HepG2 (cell line): ENCODE measurements around the gene PLXNA4. TPM values are rescaled to one million over a fixed set of nuclear protein-coding genes. Genes with fewer than 3 reads are reported as not detected.

Experiments used
- ATAC-seq: fragments of 200-7000 bp; cut with Tn5 transposase; 3 replicates; pipeline ENCODE4 v1.9.1; 2020; ENCODE audit warnings: mild to moderate bottlenecking, moderate library complexity
- BruUV-seq: library from RNA; stranded (reverse); fragments of 400-500 nt; replicated peaks from 2 replicates; lab custom pipeline; 2021; lab: Mats Ljungman, UMichigan
- CTCF ChIA-PET: fragments of 300-600 bp; formaldehyde crosslinking; extraction: SDS; loops from one replicate; lab custom pipeline; 2021; ENCODE audit warnings: low total read pairs, inconsistent platforms, low intra/inter-chr PET ratio; lab: Yijun Ruan, JAX
- POLR2A ChIA-PET: fragments of 350-600 bp; sonication (Branson Sonifier 250); formaldehyde crosslinking; loops from one replicate; lab custom pipeline; 2020; ENCODE audit warnings: antibody characterized with exemption, inconsistent platforms; lab: Yijun Ruan, JAX
- DNase-seq: peaks from one replicate; pipeline ENCODE4 v3.0.0-alpha.2; 2015; ENCODE audit warnings: low spot score
- FAIRE-seq: peaks from 3 replicates; lab custom pipeline; 2011; peaks lifted over from hg19 to GRCh38; lab: Jason Lieb, UNC
- H2AFZ ChIP-seq: one replicate; pipeline ENCODE4 v1.6.1; 2011; ENCODE audit warnings: low read length, inconsistent platforms
- H3K27ac ChIP-seq: fragments of 300-600 bp; 3 replicates; pipeline ENCODE4 v1.8.0; 2011; ENCODE audit warnings: mixed run types, mild to moderate bottlenecking, mixed read lengths, low read length, inconsistent platforms; ENCODE audit not compliant: insufficient read depth; ENCODE audit errors: extremely low read length
- H3K27me3 ChIP-seq, 2 experiments: fragments of 200-600 bp in 1 of 2; 2 replicates in 1 of 2; 3 replicates in 1 of 2; pipeline versions ENCODE4 v1.6.0 to v1.8.0; 2011; ENCODE audit warnings: low read length in 2 of 2, mild to moderate bottlenecking in 2 of 2, moderate library complexity in 2 of 2, inconsistent platforms in 1 of 2; ENCODE audit not compliant: insufficient read depth in 2 of 2, control insufficient read depth in 1 of 2
- H3K36me3 ChIP-seq, 2 experiments: fragments of 200-600 bp in 1 of 2; replicated peaks in 1 of 2; 2 replicates in 1 of 2; 3 replicates in 1 of 2; pipeline versions ENCODE4 v1.5.1 to v1.8.0; 2011; ENCODE audit warnings: low read length in 2 of 2, inconsistent platforms in 1 of 2; ENCODE audit not compliant: insufficient read depth in 2 of 2, control insufficient read depth in 1 of 2
- H3K4me1 ChIP-seq: 2 replicates; pipeline ENCODE4 v1.5.1; 2012; ENCODE audit warnings: low read length, inconsistent platforms; ENCODE audit not compliant: insufficient read depth
- H3K4me2 ChIP-seq: 2 replicates; pipeline ENCODE4 v1.6.0; 2011; ENCODE audit warnings: low read depth, low read length, inconsistent platforms
- H3K4me3 ChIP-seq, 3 experiments: fragments of 200-600 bp in 1 of 3; sonication (generic), shearing (Covaris generic) in 1 of 3; replicated peaks in 1 of 3; 2 replicates each; pipeline ENCODE4 v1.5.1; 2011 to 2016; ENCODE audit warnings: low read length in 3 of 3, inconsistent platforms in 2 of 3, low read depth in 2 of 3, mild to moderate bottlenecking in 2 of 3, control low read depth in 1 of 3, mixed read lengths in 1 of 3; ENCODE audit not compliant: insufficient read depth in 1 of 3
- H3K79me2 ChIP-seq: one replicate; pipeline ENCODE4 v1.6.1; 2011; ENCODE audit warnings: low read length, inconsistent platforms; ENCODE audit not compliant: insufficient read depth
- H3K9ac ChIP-seq: 2 replicates; pipeline ENCODE4 v1.6.0; 2011; ENCODE audit warnings: mild to moderate bottlenecking, low read depth, low read length, inconsistent platforms; ENCODE audit not compliant: insufficient read depth
- H3K9me3 ChIP-seq: 2 replicates; pipeline ENCODE4 v1.5.1; 2012; ENCODE audit warnings: mild to moderate bottlenecking, low read length
- H4K20me1 ChIP-seq: 2 replicates; pipeline ENCODE4 v1.6.0; 2011; ENCODE audit warnings: inconsistent platforms, mild to moderate bottlenecking, low read length, moderate library complexity; ENCODE audit not compliant: insufficient read depth
- CREB1 ChIP-seq, 2 experiments: fragments of 450-650 bp in 1 of 2; IDR thresholded peaks; 2 replicates each; pipeline ENCODE4 v1.6.1; 2016 to 2017; ENCODE audit warnings: control low read depth in 1 of 2, mild to moderate bottlenecking in 1 of 2, missing compliant biosample characterization in 1 of 2, missing genetic modification characterization in 1 of 2
- NAIF1 ChIP-seq: sonication (generic); formaldehyde crosslinking; IDR thresholded peaks from 2 replicates; pipeline ENCODE4 v1.5.0; 2020; ENCODE audit warnings: mild to moderate bottlenecking, missing genetic modification reagents, borderline replicate concordance
- PCBP1 ChIP-seq: fragments of 200-400 bp; formaldehyde crosslinking; IDR thresholded peaks from 2 replicates; pipeline ENCODE4 v1.6.1; 2017; ENCODE audit warnings: mild to moderate bottlenecking, low read depth, low read length, borderline replicate concordance
- RXRA ChIP-seq: sonication (generic); formaldehyde crosslinking; IDR thresholded peaks from 2 replicates; pipeline ENCODE4 v1.5.1; 2020; ENCODE audit warnings: missing genetic modification reagents
- ZNF224 ChIP-seq: sonication (generic); formaldehyde crosslinking; IDR thresholded peaks from 2 replicates; pipeline ENCODE4 v1.5.0; 2020; ENCODE audit warnings: mild to moderate bottlenecking, missing genetic modification reagents
- ZNF232 ChIP-seq: sonication (generic); formaldehyde crosslinking; IDR thresholded peaks from 2 replicates; pipeline ENCODE4 v1.4.0; 2020; ENCODE audit warnings: missing genetic modification reagents, borderline replicate concordance
- ZNF629 ChIP-seq: sonication (generic); formaldehyde crosslinking; conservative IDR thresholded peaks from 2 replicates; pipeline ENCODE4 v1.5.0; 2020; ENCODE audit warnings: missing genetic modification reagents
- ZNF75D ChIP-seq: sonication (generic); formaldehyde crosslinking; IDR thresholded peaks from 2 replicates; pipeline ENCODE4 v1.8.1; 2023; ENCODE audit warnings: missing genetic modification reagents, mild to moderate bottlenecking, borderline replicate concordance
- ZNF781 ChIP-seq: sonication (generic); formaldehyde crosslinking; IDR thresholded peaks from 2 replicates; pipeline ENCODE4 v1.5.1; 2020; ENCODE audit warnings: borderline replicate concordance, mild to moderate bottlenecking, missing genetic modification reagents; ENCODE audit errors: not compliant biosample characterization
- whole genome bisulfite sequencing: methylation state at CpG from one replicate; pipeline ENCODE4 v1.1.6; 2017; ENCODE audit warnings: low lambda C conversion rate; 5-methylcytosine and 5-hydroxymethylcytosine counted together
- in situ Hi-C: cut with HindIII; loops from 2 replicates; pipeline ENCODE4 v1.10.0; 2017; ENCODE audit warnings: low pct_unique_long_range_greater_than_20kb; ENCODE audit not compliant: extremely low pct_ligation_motif_present
- intact Hi-C: fragments of 100-400 bp; cut with micrococcal nuclease; formaldehyde crosslinking; loops from one replicate; pipeline ENCODE4 v1.10.0; 2022; ENCODE audit not compliant: unreplicated experiment
- polyA plus RNA-seq, 8 experiments: library from polyadenylated mRNA; depleted of rRNA in 3 of 8; stranded (reverse) in 7 of 8; unstranded in 1 of 8; fragments of >200 nt; fragmentation: Illumina TruSeq in 4 of 8; extraction: Trizol in 4 of 8; gene quantifications; 2 replicates each; pipeline versions ENCODE4 v1.2.1 to v1.2.3, GENCODE V29; 2011 to 2016; ENCODE audit warnings: low read depth in 4 of 8, missing spikeins in 1 of 8, mixed read lengths in 1 of 8; ENCODE audit not compliant: insufficient read depth in 1 of 8
- total RNA-seq, 5 experiments: library from RNA; depleted of rRNA; stranded (reverse); fragments of >200 nt; fragmentation: Illumina TruSeq; extraction: Trizol; gene quantifications; 2 replicates each; pipeline ENCODE4 v1.2.3, GENCODE V29; 2016; ENCODE audit warnings: low read depth in 1 of 5
- TF ChIP-seq, protein P1 (sequence below): sonication (generic); formaldehyde crosslinking; IDR thresholded peaks from 2 replicates; pipeline ENCODE4 v1.4.0; 2020; ENCODE audit warnings: mild to moderate bottlenecking, missing genetic modification reagents
- TF ChIP-seq, protein P2 (sequence below): sonication (generic); formaldehyde crosslinking; IDR thresholded peaks from 2 replicates; pipeline ENCODE4 v1.4.0; 2020; ENCODE audit warnings: missing genetic modification reagents
- TF ChIP-seq, protein P3 (sequence below): sonication (generic); formaldehyde crosslinking; IDR thresholded peaks from 2 replicates; pipeline ENCODE4 v1.8.0; 2022; ENCODE audit warnings: mild to moderate bottlenecking, missing genetic modification reagents, moderate library complexity
- TF ChIP-seq, protein P4 (sequence below): IDR thresholded peaks from 2 replicates; pipeline ENCODE4 v1.6.1; 2016; ENCODE audit warnings: missing compliant biosample characterization, missing genetic modification reagents, borderline replicate concordance
- TF ChIP-seq, protein P5 (sequence below): IDR thresholded peaks from 2 replicates; pipeline ENCODE4 v1.6.1; 2012; ENCODE audit warnings: low read length, improper control_type of control experiment

The PLXNA4 gene
- total and polyA plus RNA-seq, 2 of the 13 experiments (the other 11 are each of a cell fraction or from before 2014, with no cell fraction given), result 0.01 to 0.04 TPM

DNA sequence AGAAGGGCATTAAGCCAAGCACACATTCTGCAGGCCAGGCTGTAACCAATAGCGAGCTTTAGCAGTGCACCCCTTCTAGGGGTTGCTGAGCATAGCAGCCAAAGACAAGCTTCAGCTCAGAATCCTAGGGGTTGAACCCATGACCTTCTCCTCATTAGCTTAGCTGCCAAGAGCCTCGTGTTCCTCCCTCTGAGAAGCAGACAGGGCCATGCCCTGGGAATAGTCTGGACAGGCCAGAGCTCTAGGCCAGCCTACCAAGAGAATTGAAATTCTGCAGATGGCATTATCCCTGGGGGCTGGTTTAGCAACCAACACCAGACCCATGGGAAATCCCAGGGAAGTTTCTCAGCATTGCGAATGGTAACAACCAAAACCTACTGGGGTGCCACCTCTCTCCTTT, 77.2 kb downstream of the PLXNA4 start (continued):
- TF ChIP-seq, protein P1, sequence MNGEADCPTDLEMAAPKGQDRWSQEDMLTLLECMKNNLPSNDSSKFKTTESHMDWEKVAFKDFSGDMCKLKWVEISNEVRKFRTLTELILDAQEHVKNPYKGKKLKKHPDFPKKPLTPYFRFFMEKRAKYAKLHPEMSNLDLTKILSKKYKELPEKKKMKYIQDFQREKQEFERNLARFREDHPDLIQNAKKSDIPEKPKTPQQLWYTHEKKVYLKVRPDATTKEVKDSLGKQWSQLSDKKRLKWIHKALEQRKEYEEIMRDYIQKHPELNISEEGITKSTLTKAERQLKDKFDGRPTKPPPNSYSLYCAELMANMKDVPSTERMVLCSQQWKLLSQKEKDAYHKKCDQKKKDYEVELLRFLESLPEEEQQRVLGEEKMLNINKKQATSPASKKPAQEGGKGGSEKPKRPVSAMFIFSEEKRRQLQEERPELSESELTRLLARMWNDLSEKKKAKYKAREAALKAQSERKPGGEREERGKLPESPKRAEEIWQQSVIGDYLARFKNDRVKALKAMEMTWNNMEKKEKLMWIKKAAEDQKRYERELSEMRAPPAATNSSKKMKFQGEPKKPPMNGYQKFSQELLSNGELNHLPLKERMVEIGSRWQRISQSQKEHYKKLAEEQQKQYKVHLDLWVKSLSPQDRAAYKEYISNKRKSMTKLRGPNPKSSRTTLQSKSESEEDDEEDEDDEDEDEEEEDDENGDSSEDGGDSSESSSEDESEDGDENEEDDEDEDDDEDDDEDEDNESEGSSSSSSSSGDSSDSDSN (CRISPR knock-in tag), result no peak
- TF ChIP-seq, protein P2, sequence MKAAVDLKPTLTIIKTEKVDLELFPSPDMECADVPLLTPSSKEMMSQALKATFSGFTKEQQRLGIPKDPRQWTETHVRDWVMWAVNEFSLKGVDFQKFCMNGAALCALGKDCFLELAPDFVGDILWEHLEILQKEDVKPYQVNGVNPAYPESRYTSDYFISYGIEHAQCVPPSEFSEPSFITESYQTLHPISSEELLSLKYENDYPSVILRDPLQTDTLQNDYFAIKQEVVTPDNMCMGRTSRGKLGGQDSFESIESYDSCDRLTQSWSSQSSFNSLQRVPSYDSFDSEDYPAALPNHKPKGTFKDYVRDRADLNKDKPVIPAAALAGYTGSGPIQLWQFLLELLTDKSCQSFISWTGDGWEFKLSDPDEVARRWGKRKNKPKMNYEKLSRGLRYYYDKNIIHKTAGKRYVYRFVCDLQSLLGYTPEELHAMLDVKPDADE (CRISPR knock-in tag), result no peak

DNA sequence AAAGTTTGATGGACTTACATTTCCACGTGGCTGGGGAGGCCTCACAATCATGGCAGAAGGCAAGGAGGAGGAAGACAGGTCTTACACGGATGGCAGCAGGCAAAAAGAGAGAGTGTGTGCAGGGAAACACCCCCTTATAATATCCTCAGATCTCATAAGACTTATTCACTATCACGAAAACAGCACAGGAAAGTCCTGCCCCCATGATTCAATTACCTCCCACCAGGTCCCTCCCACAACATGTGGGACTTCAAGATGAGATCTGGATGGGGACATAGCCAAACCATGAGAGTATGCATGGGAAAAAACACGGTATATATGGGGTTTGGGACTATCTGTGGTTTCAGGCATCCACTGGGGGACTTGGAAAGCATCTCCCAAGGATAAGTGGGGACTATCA, 78.0 kb downstream of the PLXNA4 start:
- BruUV-seq, result no TSS peak
- peaks cover 0 to 2% of the 10 kb centered on the region in 2 experiments; a peak in 2 of 5 replicates for H3K27me3 ChIP-seq
- no peaks in the 10 kb centered on the region for H3K79me2 ChIP-seq
- H2AFZ ChIP-seq, result no peak overlapping the region
- H4K20me1 ChIP-seq, result no peaks in the 10 kb centered on the region
- no peaks in the 10 kb centered on the region for H3K36me3 ChIP-seq
- ChIA-PET POLR2A (no interaction called here), CTCF (no interaction called here)
- ATAC-seq (no peak), DNase-seq (no peak), FAIRE-seq (no peak)
- 0% methylated on average over 4 of the region's 4 CpGs for WGBS
- H3K9me3 ChIP-seq, result no peaks in the 10 kb centered on the region
- no peak overlapping the region for H3K27ac ChIP-seq
- H3K4me2 ChIP-seq, result no peak overlapping the region
- in situ Hi-C loops (no loop called here), intact Hi-C loops (no loop called here)
- no peak overlapping the region for H3K4me3 ChIP-seq
- no peaks in the 10 kb centered on the region for H3K4me1 ChIP-seq
- H3K9ac ChIP-seq, result no peak overlapping the region
- TF ChIP-seq ZNF75D (CRISPR knock-in tag), result no peak
- no peak for TF ChIP-seq RXRA
- TF ChIP-seq, protein P3, sequence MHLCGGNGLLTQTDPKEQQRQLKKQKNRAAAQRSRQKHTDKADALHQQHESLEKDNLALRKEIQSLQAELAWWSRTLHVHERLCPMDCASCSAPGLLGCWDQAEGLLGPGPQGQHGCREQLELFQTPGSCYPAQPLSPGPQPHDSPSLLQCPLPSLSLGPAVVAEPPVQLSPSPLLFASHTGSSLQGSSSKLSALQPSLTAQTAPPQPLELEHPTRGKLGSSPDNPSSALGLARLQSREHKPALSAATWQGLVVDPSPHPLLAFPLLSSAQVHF (CRISPR knock-in tag), result no peak
- TF ChIP-seq PCBP1, result no peak
- no peak for TF ChIP-seq ZNF629 (CRISPR knock-in tag)
- TF ChIP-seq NAIF1 (CRISPR knock-in tag), result no peak
- no peak for TF ChIP-seq ZNF781
- TF ChIP-seq CREB1 (IDR thresholded peaks at IDR 0.05), result no peak
- no peak for TF ChIP-seq CREB1 (CRISPR knock-in tag; IDR thresholded peaks at IDR 0.05)
- TF ChIP-seq, protein P4, sequence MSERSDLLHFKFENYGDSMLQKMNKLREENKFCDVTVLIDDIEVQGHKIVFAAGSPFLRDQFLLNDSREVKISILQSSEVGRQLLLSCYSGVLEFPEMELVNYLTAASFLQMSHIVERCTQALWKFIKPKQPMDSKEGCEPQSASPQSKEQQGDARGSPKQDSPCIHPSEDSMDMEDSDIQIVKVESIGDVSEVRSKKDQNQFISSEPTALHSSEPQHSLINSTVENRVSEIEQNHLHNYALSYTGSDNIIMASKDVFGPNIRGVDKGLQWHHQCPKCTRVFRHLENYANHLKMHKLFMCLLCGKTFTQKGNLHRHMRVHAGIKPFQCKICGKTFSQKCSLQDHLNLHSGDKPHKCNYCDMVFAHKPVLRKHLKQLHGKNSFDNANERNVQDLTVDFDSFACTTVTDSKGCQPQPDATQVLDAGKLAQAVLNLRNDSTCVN (CRISPR knock-in tag), result no peak
- TF ChIP-seq ZNF224 (CRISPR knock-in tag), result no peak
- TF ChIP-seq, protein P5, sequence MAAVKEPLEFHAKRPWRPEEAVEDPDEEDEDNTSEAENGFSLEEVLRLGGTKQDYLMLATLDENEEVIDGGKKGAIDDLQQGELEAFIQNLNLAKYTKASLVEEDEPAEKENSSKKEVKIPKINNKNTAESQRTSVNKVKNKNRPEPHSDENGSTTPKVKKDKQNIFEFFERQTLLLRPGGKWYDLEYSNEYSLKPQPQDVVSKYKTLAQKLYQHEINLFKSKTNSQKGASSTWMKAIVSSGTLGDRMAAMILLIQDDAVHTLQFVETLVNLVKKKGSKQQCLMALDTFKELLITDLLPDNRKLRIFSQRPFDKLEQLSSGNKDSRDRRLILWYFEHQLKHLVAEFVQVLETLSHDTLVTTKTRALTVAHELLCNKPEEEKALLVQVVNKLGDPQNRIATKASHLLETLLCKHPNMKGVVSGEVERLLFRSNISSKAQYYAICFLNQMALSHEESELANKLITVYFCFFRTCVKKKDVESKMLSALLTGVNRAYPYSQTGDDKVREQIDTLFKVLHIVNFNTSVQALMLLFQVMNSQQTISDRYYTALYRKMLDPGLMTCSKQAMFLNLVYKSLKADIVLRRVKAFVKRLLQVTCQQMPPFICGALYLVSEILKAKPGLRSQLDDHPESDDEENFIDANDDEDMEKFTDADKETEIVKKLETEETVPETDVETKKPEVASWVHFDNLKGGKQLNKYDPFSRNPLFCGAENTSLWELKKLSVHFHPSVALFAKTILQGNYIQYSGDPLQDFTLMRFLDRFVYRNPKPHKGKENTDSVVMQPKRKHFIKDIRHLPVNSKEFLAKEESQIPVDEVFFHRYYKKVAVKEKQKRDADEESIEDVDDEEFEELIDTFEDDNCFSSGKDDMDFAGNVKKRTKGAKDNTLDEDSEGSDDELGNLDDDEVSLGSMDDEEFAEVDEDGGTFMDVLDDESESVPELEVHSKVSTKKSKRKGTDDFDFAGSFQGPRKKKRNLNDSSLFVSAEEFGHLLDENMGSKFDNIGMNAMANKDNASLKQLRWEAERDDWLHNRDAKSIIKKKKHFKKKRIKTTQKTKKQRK, result no peak
- no peak for TF ChIP-seq ZNF232 (CRISPR knock-in tag)
